OCI-LY1 (cell line): ENCODE data around the gene CDH22.

Experiments used
- CTCF ChIP-seq: fragments of 200-600 bp; sonication (generic), shearing (Covaris generic); IDR thresholded peaks from 2 replicates; pipeline ENCODE4 v1.5.1; 2017; ENCODE audit warnings: mild to moderate bottlenecking, antibody characterized with exemption, low read length, moderate library complexity, mixed read lengths
- EZH2 ChIP-seq: fragments of 200-600 bp; sonication (generic), shearing (Covaris generic); IDR thresholded peaks from 2 replicates; pipeline ENCODE4 v1.8.0; 2017; ENCODE audit warnings: borderline replicate concordance, mixed run types, mild to moderate bottlenecking, antibody characterized with exemption, low read length, moderate library complexity, mixed read lengths

- TF ChIP-seq CTCF (no peak), EZH2 (no peak)
Measured at GRCh38 chr20:46308258-46309157, at the start of gene CDH22.
